GM18505 (cell line): ENCODE data around the gene COL9A3.
A peak's percentile ranks its signal among the peaks of the same experiment; 100 is the strongest.
"Not testable (repeated sequence)": the region's sequence is repeated elsewhere in the genome, so short reads cannot be mapped to it uniquely, and the experiment has no call there.

Experiments used
- ATAC-seq: cut with Tn5 transposase; IDR thresholded peaks from one replicate; pipeline ENCODE4 v1.9.1; 2021; ENCODE audit not compliant: unreplicated experiment
- POLR2A ChIP-seq: IDR thresholded peaks from 4 replicates; pipeline ENCODE4 v1.6.1; 2011; ENCODE audit warnings: borderline replicate concordance; ENCODE audit not compliant: insufficient read depth, insufficient read length; ENCODE audit errors: extremely low read depth

Gene COL9A3

DNA sequence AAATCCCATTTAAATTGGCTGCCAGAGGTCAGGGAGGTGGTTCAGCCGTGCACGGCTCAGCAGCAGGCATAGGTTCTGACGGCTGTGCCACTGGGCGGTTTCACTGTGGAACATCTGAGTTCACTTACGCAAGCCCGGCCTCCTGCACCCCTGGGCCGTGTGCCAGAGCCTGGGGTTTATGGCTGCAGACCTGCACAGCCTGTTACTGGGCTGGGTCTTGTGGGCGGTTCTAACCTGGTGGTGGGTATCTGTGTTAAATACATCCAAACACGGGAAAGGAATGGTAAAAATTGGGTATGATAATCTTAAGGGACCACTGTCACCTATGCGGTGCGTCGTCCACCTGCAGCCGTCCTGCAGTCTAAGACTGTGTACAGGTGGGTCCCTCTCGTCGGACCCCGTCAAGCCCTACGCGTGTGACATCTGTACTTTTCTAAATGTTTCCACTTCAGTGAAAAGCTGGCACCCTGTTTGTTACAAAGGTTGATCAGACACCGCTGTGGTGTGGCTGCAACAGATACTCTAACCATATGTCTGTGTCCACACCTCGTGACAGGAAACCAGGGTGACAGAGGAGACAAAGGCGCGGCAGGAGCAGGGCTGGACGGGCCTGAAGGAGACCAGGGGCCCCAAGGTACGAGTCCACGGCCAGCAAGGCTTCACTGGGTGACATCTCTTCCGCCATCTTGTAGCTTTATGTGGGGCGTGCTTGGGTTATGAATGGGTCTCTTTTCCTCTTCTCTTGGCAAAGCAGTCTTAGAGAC lies 21.5 kb downstream of the COL9A3 start:
- TF ChIP-seq POLR2A = peak; percentile 35
- peak; percentile 53 for ATAC-seq

DNA sequence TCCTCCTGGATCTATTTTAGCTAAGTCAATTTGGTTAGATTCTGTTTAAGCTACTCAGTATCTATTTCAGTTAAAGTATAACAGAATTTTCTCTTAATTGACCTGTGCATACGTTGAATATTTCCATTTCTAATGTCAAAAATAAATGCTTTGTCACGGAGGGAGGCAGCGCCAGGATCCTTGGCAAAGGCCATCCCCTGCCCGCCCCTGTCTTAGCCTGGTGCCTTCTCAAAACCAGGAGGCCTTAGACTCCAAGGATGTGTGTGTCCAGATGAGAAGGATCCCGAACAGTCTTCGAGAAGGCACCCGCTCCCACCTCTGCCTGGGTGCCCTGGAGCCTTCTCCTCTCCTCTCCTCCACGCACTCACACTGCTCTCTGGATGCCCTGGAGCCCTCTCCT lies 22.4 kb downstream of the COL9A3 start:
- ATAC-seq = no peak

GRCh38 chr20:62839816-62840215 lies 23.0 kb downstream of the COL9A3 start:
- no peak for TF ChIP-seq POLR2A
- ATAC-seq = no peak

More for the DNA sequence above, 22.4 kb downstream of the COL9A3 start:
- no peak for TF ChIP-seq POLR2A

- no peak for TF ChIP-seq POLR2A
- ATAC-seq = no peak
Measured at GRCh38 chr20:62840244-62841197, 23.7 kb downstream of the COL9A3 start.

DNA sequence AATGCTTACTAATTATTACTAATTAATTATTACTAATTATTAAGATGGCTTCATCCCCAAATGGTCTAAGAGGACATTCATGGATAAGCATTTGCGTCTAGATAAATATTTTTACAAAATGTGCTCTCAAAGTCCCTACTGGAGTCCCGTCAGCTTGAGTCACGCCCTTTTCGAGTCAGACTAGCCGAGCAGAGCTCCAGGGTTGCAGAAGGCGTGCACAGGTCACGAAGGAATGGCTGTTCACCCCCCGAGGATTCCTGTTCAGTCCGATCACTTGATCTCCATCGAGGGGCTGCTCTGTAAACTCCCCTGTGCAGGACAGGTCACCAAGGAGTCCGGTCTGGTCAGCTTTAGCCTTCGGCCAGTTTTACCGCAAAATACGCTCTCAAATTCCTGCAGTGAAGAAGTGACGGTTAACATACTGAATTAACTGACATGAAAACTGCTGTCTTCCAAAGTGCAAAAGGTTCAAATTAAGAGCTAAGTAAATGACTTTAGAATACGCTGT lies 24.9 kb downstream of the COL9A3 start:
- ATAC-seq = no peak
- TF ChIP-seq POLR2A = no peak

DNA sequence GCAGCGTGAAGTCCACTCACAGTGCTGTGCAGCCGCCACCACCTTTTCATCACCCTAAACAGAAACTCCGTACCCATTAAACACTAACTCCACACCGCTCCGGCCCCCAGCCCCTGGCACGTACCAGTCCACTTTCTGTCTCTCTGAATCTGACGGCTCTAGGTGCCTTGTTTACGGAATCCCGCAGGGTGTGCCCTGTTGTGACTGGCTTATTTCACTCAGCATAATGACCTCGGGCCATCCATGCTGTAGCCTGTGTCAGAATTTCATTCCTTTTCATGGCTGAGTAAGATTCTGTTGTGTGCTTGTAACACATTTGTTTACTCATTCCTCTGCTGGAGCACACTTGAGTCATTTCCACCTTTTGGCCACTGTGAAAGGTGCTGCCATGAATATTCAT lies 26.8 kb downstream of the COL9A3 start:
- ATAC-seq = no peak
- no peak for TF ChIP-seq POLR2A

- TF ChIP-seq POLR2A = no peak
- ATAC-seq = no peak
Measured at GRCh38 chr20:62844182-62844581, 27.3 kb downstream of the COL9A3 start.

DNA sequence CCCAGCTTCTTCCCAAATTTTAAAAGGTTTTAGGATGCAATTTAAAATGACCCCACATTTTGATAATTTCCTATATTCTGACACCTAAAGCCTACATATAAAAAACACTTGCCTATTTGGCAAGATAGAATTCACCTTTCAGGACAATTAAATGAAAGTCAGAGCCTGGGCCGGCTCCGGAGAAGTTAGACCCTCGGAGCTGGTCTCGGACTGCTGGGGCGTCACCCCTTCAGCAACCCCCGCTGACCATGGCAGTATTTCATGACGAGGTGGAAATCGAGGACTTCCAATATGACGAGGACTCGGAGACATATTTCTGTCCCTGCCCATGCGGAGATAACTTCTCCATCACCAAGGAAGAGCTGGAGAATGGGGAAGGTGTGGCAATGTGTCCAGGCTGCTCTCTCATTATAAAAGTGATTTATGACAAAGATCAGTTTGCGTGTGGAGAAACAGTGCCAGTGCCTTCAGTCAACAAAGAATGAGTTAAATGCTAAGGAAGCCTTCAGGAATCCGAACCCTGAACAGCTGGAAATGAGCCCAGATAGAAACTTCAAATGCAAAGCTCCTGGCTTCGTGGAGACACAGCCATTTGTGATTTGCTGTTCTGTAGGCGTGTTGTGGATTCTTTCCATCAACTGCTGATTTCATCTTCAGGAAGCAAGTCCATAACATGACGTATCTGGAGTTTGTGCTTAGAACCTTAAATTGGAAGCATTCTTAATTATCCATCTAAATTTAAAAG lies 28.7 kb downstream of the COL9A3 start:
- no peak for TF ChIP-seq POLR2A
- ATAC-seq = no peak

- no peak for ATAC-seq
- no peak for TF ChIP-seq POLR2A
Measured at GRCh38 chr20:62846166-62846890, 29.5 kb downstream of the COL9A3 start.

DNA sequence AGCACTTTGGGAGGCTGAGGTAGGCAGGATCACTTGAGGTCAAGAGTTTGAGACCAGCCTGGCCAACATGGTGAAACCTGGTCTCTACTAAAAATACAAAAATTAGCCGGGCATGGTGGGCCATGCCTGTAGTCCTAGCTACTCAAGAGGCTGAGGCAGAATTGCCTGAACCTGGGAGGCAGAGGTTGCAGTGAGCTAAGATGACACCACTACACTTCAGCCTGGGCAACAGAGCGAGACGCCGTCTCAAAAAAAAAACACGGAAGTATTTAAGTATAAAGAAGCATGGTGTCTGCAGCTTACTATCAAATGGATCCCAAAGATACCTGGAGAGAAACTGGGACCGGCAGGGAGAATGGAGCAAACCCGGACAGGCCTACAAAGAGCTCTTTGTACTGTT lies 32.1 kb downstream of the COL9A3 start:
- ATAC-seq = not testable (repeated sequence)

- TF ChIP-seq POLR2A = no peak
- no peak for ATAC-seq
Measured at GRCh38 chr20:62849431-62849830, 32.6 kb downstream of the COL9A3 start.

GRCh38 chr20:62850333-62850974 lies 33.6 kb downstream of the COL9A3 start:
- no peak for ATAC-seq
- TF ChIP-seq POLR2A = no peak
